ENCODE data around the gene AKR1A1. TPM values are rescaled to one million over a fixed set of nuclear protein-coding genes. Genes with fewer than 3 reads are reported as not detected.
A peak's percentile ranks its signal among the peaks of the same experiment; 100 is the strongest.

The AKR1A1 gene
- total RNA-seq, 6 experiments from 2014 or later, result 105 to 125 (median 119) TPM

DNA sequence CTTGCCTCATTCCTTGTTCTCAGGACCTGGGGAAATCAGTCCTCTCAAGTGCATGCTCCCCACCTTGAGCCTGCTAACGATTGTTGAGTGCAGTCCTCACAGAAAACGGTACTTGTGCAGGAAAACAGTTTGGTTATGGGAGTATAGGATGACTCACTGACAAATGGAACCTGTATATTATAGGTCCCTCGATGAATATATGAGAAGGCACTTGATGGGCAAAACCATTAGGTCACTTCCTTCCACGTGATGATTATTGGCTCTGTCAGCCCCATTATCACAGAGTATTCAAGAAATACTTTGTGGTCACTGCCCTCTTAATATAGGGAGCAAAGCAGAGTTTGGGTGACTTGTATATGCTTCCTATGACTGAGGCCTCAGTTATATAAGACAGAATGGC is 67.0 kb downstream of the AKR1A1 start:
- Mint-ChIP-seq H3K36me3 (ENCODE audit: low read depth) (peaks cover 20% of the 10 kb centered on the region), H3K4me3 (no peak overlapping the region), H3K4me1 (ENCODE audit: low read depth) (peaks cover 17% of the 10 kb centered on the region), H3K27ac (peak overlapping the region; percentile 67), H3K9me3 (no peaks in the 10 kb centered on the region), H3K27me3 (ENCODE audit: insufficient read depth) (peaks cover 9% of the 10 kb centered on the region)
- TF ChIP-seq, protein P1, sequence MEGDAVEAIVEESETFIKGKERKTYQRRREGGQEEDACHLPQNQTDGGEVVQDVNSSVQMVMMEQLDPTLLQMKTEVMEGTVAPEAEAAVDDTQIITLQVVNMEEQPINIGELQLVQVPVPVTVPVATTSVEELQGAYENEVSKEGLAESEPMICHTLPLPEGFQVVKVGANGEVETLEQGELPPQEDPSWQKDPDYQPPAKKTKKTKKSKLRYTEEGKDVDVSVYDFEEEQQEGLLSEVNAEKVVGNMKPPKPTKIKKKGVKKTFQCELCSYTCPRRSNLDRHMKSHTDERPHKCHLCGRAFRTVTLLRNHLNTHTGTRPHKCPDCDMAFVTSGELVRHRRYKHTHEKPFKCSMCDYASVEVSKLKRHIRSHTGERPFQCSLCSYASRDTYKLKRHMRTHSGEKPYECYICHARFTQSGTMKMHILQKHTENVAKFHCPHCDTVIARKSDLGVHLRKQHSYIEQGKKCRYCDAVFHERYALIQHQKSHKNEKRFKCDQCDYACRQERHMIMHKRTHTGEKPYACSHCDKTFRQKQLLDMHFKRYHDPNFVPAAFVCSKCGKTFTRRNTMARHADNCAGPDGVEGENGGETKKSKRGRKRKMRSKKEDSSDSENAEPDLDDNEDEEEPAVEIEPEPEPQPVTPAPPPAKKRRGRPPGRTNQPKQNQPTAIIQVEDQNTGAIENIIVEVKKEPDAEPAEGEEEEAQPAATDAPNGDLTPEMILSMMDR (IDR thresholded peaks at IDR 0.05), result no peak
- DNase-seq, result peak; percentile 67

DNA sequence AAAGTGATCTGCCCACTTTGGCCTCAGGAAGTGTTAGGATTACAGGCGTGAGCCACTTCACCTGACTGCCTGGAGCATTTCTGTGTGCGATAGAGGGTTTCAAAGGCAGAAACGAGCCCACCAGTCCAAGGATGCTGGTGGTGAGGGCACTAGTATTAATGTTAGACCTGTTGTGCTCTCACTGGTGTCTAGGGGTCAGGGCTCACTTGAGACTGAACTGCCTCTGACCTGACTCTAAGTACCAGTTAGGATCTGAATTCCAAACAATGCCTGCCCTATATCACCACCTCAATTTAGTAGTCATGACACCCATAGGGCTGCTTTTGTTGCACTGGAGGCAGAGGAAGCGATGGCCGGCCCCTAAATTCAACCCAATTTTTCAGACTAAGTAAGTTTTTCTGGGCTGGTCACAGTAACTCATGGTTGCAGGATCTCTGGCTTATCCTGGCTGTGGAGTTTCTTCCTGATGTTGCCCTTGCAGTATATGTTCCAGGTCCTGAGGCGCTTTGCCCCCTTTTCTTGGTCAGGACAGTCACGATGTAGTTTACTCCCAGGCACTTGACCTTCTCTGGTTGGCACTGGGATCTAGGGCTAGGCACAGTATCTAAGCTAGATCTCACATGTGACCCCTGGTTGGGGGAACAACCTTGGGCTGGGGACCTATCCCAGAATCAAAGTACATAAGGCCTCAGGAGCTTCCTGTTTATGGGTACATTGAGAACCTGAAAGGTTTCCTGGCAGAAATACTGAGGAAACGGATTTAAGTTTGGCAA is 68.7 kb downstream of the AKR1A1 start:
- Mint-ChIP-seq H3K36me3 (ENCODE audit: low read depth) (peaks cover 29% of the 10 kb centered on the region), H3K9me3 (no peaks in the 10 kb centered on the region), H3K4me3 (no peak overlapping the region), H3K27ac (0 out of 2 replicates have a peak overlapping the region, but pooled peaks have one; percentile 36), H3K27me3 (ENCODE audit: insufficient read depth) (peaks cover 9% of the 10 kb centered on the region), H3K4me1 (ENCODE audit: low read depth) (peaks cover 17% of the 10 kb centered on the region)
- no peak for DNase-seq
- TF ChIP-seq, protein P1 (IDR thresholded peaks at IDR 0.05), result no peak

Other genes with a start within 250 kb of the AKR1A1 start
- under 1 TPM; 0.36 to 0.80 (median 0.58) TPM for gene HPDL, start 223.9 kb upstream of the AKR1A1 start, total RNA-seq (2021; fragmentation: NEBNext Ultra II Directional; extraction: Animal tissue kit (Norgen Biotek cat#: 25700))
- gene TOE1, start 210.7 kb upstream of the AKR1A1 start, total RNA-seq (2021; fragmentation: NEBNext Ultra II Directional; extraction: Animal tissue kit (Norgen Biotek cat#: 25700)), result 10 to 100 TPM in 3 of 6 experiments, 1 to 10 TPM in 3; 9.5 to 11.7 (median 10.1) TPM
- 10 to 100 TPM in 3 of 6 experiments, 1 to 10 TPM in 3; 8.7 to 12.9 (median 10.5) TPM for gene MUTYH, start 210.4 kb upstream of the AKR1A1 start, total RNA-seq (2021; fragmentation: NEBNext Ultra II Directional; extraction: Animal tissue kit (Norgen Biotek cat#: 25700))
- 1 to 10 TPM in 2 of 6 experiments, under 1 TPM in 4; 0.54 to 1.4 (median 0.82) TPM for gene TESK2, start 59.7 kb upstream of the AKR1A1 start, total RNA-seq (2021; fragmentation: NEBNext Ultra II Directional; extraction: Animal tissue kit (Norgen Biotek cat#: 25700))
- 1 to 10 TPM; 1.3 to 2.4 (median 1.7) TPM for gene CCDC163, start 50.8 kb upstream of the AKR1A1 start, total RNA-seq (2021; fragmentation: NEBNext Ultra II Directional; extraction: Animal tissue kit (Norgen Biotek cat#: 25700))
- 10 to 100 TPM; 11.1 to 12.9 (median 12.4) TPM for gene MMACHC, start 50.5 kb upstream of the AKR1A1 start, total RNA-seq (2021; fragmentation: NEBNext Ultra II Directional; extraction: Animal tissue kit (Norgen Biotek cat#: 25700))
- gene PRDX1, start 28.9 kb upstream of the AKR1A1 start, total RNA-seq (2021; fragmentation: NEBNext Ultra II Directional; extraction: Animal tissue kit (Norgen Biotek cat#: 25700)), result 1,000 to 10,000 TPM in 3 of 6 experiments, 100 to 1,000 TPM in 3; 798 to 1,123 (median 999) TPM
- 10 to 100 TPM; 41.6 to 77.7 (median 72.1) TPM for gene NASP, start 33.2 kb downstream of the AKR1A1 start, total RNA-seq (2021; fragmentation: NEBNext Ultra II Directional; extraction: Animal tissue kit (Norgen Biotek cat#: 25700))
- gene CCDC17, start 73.2 kb downstream of the AKR1A1 start, total RNA-seq (2021; fragmentation: NEBNext Ultra II Directional; extraction: Animal tissue kit (Norgen Biotek cat#: 25700)), result under 1 TPM; 0.24 to 0.79 (median 0.31) TPM
- gene GPBP1L1, start 135.7 kb downstream of the AKR1A1 start, total RNA-seq (2021; fragmentation: NEBNext Ultra II Directional; extraction: Animal tissue kit (Norgen Biotek cat#: 25700)), result 10 to 100 TPM; 66.5 to 76.7 (median 68.1) TPM
- 10 to 100 TPM; 18.5 to 27.5 (median 22.1) TPM for gene TMEM69, start 137.4 kb downstream of the AKR1A1 start, total RNA-seq (2021; fragmentation: NEBNext Ultra II Directional; extraction: Animal tissue kit (Norgen Biotek cat#: 25700))
- 10 to 100 TPM; 15.7 to 22.0 (median 18.9) TPM for gene IPP, start 199.8 kb downstream of the AKR1A1 start, total RNA-seq (2021; fragmentation: NEBNext Ultra II Directional; extraction: Animal tissue kit (Norgen Biotek cat#: 25700))

Measured in HFFc6 (cell line).